H1 (cell line): ENCODE measurements around the gene SRGAP3. TPM values are rescaled to one million over a fixed set of nuclear protein-coding genes. Genes with fewer than 3 reads are reported as not detected.

Source experiments
- CTCF ChIA-PET: fragments of 300-600 bp; sonication (Branson Sonifier 250); formaldehyde crosslinking; loops from one replicate; lab custom pipeline; 2021; ENCODE audit not compliant: partially characterized antibody; lab: Charles Lee
- POLR2A ChIA-PET: fragments of 300-600 bp; sonication (Branson Sonifier 250); formaldehyde crosslinking; loops from one replicate; lab custom pipeline; 2021; ENCODE audit warnings: inconsistent platforms; ENCODE audit not compliant: partially characterized antibody; lab: Charles Lee
- DNase-seq, 2 experiments: peaks; one replicate each; pipeline versions ENCODE4 v3.0.0 to v3.0.0-alpha.2; 2010 to 2022; ENCODE audit warnings: low spot score in 2 of 2, low read depth in 1 of 2, mixed read lengths in 1 of 2
- FAIRE-seq: peaks from 2 replicates; lab custom pipeline; 2011; peaks lifted over from hg19 to GRCh38; lab: Jason Lieb, UNC
- H2AFZ ChIP-seq: 2 replicates; pipeline ENCODE4 v1.8.1; 2012; ENCODE audit warnings: low read length, inconsistent platforms
- H2AK5ac ChIP-seq: 2 replicates; pipeline ENCODE4 v1.6.1; 2013; ENCODE audit warnings: low read depth, low read length
- H2BK120ac ChIP-seq: replicated peaks from 2 replicates; pipeline ENCODE3; 2013; ENCODE audit warnings: low read depth, low read length, inconsistent platforms
- H2BK12ac ChIP-seq: 2 replicates; pipeline ENCODE4 v1.6.1; 2013; ENCODE audit warnings: low read depth, low read length
- H2BK15ac ChIP-seq: 2 replicates; pipeline ENCODE4 v1.6.1; 2013; ENCODE audit warnings: low read length
- H2BK20ac ChIP-seq: 2 replicates; pipeline ENCODE4 v1.6.1; 2013; ENCODE audit warnings: low read length
- H2BK5ac ChIP-seq: 2 replicates; pipeline ENCODE4 v1.6.1; 2013; ENCODE audit warnings: low read depth, low read length
- H3K14ac ChIP-seq: 2 replicates; pipeline ENCODE4 v1.6.1; 2013; ENCODE audit warnings: inconsistent platforms; ENCODE audit not compliant: insufficient read length
- H3K18ac ChIP-seq: 2 replicates; pipeline ENCODE4 v1.6.1; 2013; ENCODE audit warnings: low read length; ENCODE audit errors: extremely low read depth
- H3K23ac ChIP-seq: 2 replicates; pipeline ENCODE4 v1.6.1; 2013; ENCODE audit warnings: inconsistent platforms; ENCODE audit not compliant: insufficient read length
- H3K23me2 ChIP-seq: 2 replicates; pipeline ENCODE4 v1.6.1; 2013; ENCODE audit warnings: low read depth, low read length
- H3K27ac ChIP-seq: 2 replicates; pipeline ENCODE4 v1.6.1; 2011; ENCODE audit warnings: low read depth, low read length, inconsistent platforms
- H3K27me3 ChIP-seq, 4 experiments: replicated peaks in 1 of 4; 1 replicate in 1 of 4; 2 replicates in 3 of 4; pipeline versions ENCODE4 v1.6.1 to v1.8.1; 2011 to 2013; ENCODE audit warnings: low read length in 3 of 4, mild to moderate bottlenecking in 3 of 4, inconsistent platforms in 2 of 4, mixed read lengths in 2 of 4, moderate library complexity in 1 of 4; ENCODE audit not compliant: control insufficient read depth in 3 of 4, insufficient read depth in 3 of 4; ENCODE audit errors: extremely low read depth in 1 of 4
- H3K36me3 ChIP-seq, 4 experiments: 2 replicates each; pipeline versions ENCODE4 v1.6.1 to v1.8.1; 2011 to 2013; ENCODE audit warnings: mild to moderate bottlenecking in 4 of 4, low read length in 3 of 4, moderate library complexity in 2 of 4, control low read depth in 1 of 4, inconsistent platforms in 1 of 4; ENCODE audit not compliant: insufficient read depth in 4 of 4, control insufficient read depth in 2 of 4
- H3K4ac ChIP-seq: replicated peaks from 2 replicates; pipeline ENCODE3; 2013; ENCODE audit warnings: low read length, low read depth, mixed read lengths, inconsistent platforms; ENCODE audit not compliant: insufficient read length
- H3K4me1 ChIP-seq, 4 experiments: replicated peaks in 1 of 4; 1 replicate in 1 of 4; 2 replicates in 3 of 4; pipeline versions ENCODE4 v1.6.1 to v1.8.1; 2011 to 2013; ENCODE audit warnings: low read length in 3 of 4, inconsistent platforms in 2 of 4, mixed read lengths in 1 of 4; ENCODE audit not compliant: insufficient read depth in 4 of 4, control insufficient read depth in 3 of 4
- H3K4me2 ChIP-seq, 2 experiments: 2 replicates each; pipeline versions ENCODE4 v1.6.1 to v1.8.1; 2011 to 2013; ENCODE audit warnings: low read depth in 2 of 2, low read length in 2 of 2, control low read depth in 1 of 2, inconsistent platforms in 1 of 2, mild to moderate bottlenecking in 1 of 2; ENCODE audit not compliant: insufficient read depth in 1 of 2
- H3K4me3 ChIP-seq, 4 experiments: fragments of 200-600, 300-600 bp in 1 of 4; sonication (generic), shearing (Covaris generic), sonication (Bioruptor Twin) in 1 of 4; 2 replicates each; pipeline versions ENCODE4 v1.5.1 to v1.8.1; 2011 to 2016; ENCODE audit warnings: low read length in 4 of 4, low read depth in 3 of 4, control low read depth in 2 of 4, inconsistent platforms in 2 of 4, mild to moderate bottlenecking in 2 of 4, mixed read lengths in 1 of 4, moderate library complexity in 1 of 4; ENCODE audit not compliant: insufficient read depth in 2 of 4; ENCODE audit errors: extremely low read depth in 1 of 4
- H3K56ac ChIP-seq: replicated peaks from 2 replicates; pipeline ENCODE3; 2013; ENCODE audit warnings: low read depth, mild to moderate bottlenecking, mixed read lengths, low read length, inconsistent platforms; ENCODE audit not compliant: insufficient read length
- H3K79me1 ChIP-seq: 2 replicates; pipeline ENCODE4 v1.6.1; 2013; ENCODE audit warnings: low read depth, low read length, control low read depth
- H3K79me2 ChIP-seq, 2 experiments: 2 replicates each; pipeline versions ENCODE4 v1.6.1 to v1.8.1; 2012 to 2013; ENCODE audit warnings: low read length in 2 of 2, mild to moderate bottlenecking in 2 of 2, inconsistent platforms in 1 of 2; ENCODE audit not compliant: insufficient read depth in 2 of 2, control insufficient read depth in 1 of 2
- H3K9ac ChIP-seq, 4 experiments: replicated peaks in 1 of 4; 1 replicate in 1 of 4; 2 replicates in 3 of 4; pipeline versions ENCODE4 v1.6.1 to v1.8.1; 2011 to 2013; ENCODE audit warnings: low read depth in 3 of 4, low read length in 3 of 4, control low read depth in 2 of 4, mild to moderate bottlenecking in 2 of 4, moderate library complexity in 2 of 4, inconsistent platforms in 1 of 4; ENCODE audit errors: extremely low read depth in 1 of 4
- H3K9me3 ChIP-seq, 2 experiments: 2 replicates each; pipeline versions ENCODE4 v1.6.1 to v1.8.1; 2012 to 2013; ENCODE audit warnings: mild to moderate bottlenecking in 2 of 2, moderate library complexity in 2 of 2, control low read depth in 1 of 2, inconsistent platforms in 1 of 2, low read depth in 1 of 2, low read length in 1 of 2, mixed read lengths in 1 of 2; ENCODE audit not compliant: insufficient read depth in 2 of 2
- H4K20me1 ChIP-seq, 2 experiments: replicated peaks in 1 of 2; 2 replicates each; pipeline versions ENCODE3 to v1.8.1; 2011 to 2013; ENCODE audit warnings: inconsistent platforms in 2 of 2, low read length in 2 of 2, mild to moderate bottlenecking in 1 of 2; ENCODE audit not compliant: insufficient read depth in 2 of 2, control insufficient read depth in 1 of 2
- H4K5ac ChIP-seq: 2 replicates; pipeline ENCODE4 v1.6.1; 2013; ENCODE audit warnings: low read length, low read depth, mixed read lengths, inconsistent platforms; ENCODE audit not compliant: insufficient read length
- H4K8ac ChIP-seq: 2 replicates; pipeline ENCODE4 v1.8.0; 2013; ENCODE audit warnings: mild to moderate bottlenecking, moderate library complexity, low read length, inconsistent platforms; ENCODE audit not compliant: insufficient read depth; ENCODE audit errors: extremely low read depth
- H4K91ac ChIP-seq: replicated peaks from 2 replicates; pipeline ENCODE3; 2013; ENCODE audit warnings: low read length, mixed read lengths, inconsistent platforms; ENCODE audit not compliant: insufficient read length
- BACH1 ChIP-seq: IDR thresholded peaks from 2 replicates; pipeline ENCODE4 v1.6.1; 2012; ENCODE audit warnings: low read length, improper control_type of control experiment
- EZH2 ChIP-seq: fragments of 200-600 bp; sonication (generic); IDR thresholded peaks from 2 replicates; pipeline ENCODE4 v1.7.1; 2012; ENCODE audit warnings: low read depth, mild to moderate bottlenecking, moderate library complexity, low read length, inconsistent platforms; ENCODE audit not compliant: severe bottlenecking
- GABPA ChIP-seq: IDR thresholded peaks from 2 replicates; pipeline ENCODE4 v1.6.1; 2011; ENCODE audit warnings: mild to moderate bottlenecking, low read length, moderate library complexity, borderline replicate concordance; ENCODE audit not compliant: insufficient read depth
- JUND ChIP-seq: IDR thresholded peaks from 2 replicates; pipeline ENCODE4 v1.6.1; 2011; ENCODE audit warnings: mild to moderate bottlenecking, improper control_type of control experiment, low read length
- KDM1A ChIP-seq: fragments of 200-600, 300-600 bp; sonication (generic); IDR thresholded peaks from 2 replicates; pipeline ENCODE4 v1.7.1; 2016; ENCODE audit warnings: mild to moderate bottlenecking, low read length, borderline replicate concordance
- RBBP5 ChIP-seq: IDR thresholded peaks from 2 replicates; pipeline ENCODE4 v1.7.1; 2012; ENCODE audit warnings: low read depth, mild to moderate bottlenecking, inconsistent platforms, low read length, moderate library complexity, borderline replicate concordance
- SIN3A ChIP-seq, 2 experiments: IDR thresholded peaks in 1 of 2; conservative IDR thresholded peaks in 1 of 2; 2 replicates each; pipeline ENCODE4 v1.6.1; 2011 to 2012; ENCODE audit warnings: low read length in 2 of 2, improper control_type of control experiment in 1 of 2, low read depth in 1 of 2, mild to moderate bottlenecking in 1 of 2
- WGBS, 2 experiments: shearing (Covaris generic) in 1 of 2; methylation state at CpG; one replicate each; pipeline versions ENCODE4 v1.1.6 to v1.1.7; 2013 to 2015; ENCODE audit warnings: low lambda C conversion rate in 2 of 2, mixed read lengths in 2 of 2, inconsistent platforms in 1 of 2, low coverage in 1 of 2, missing lambda C conversion rate in 1 of 2; ENCODE audit not compliant: insufficient replicate concordance in 2 of 2, insufficient coverage in 1 of 2, insufficient read length in 1 of 2; ENCODE audit errors: extremely low coverage in 1 of 2, missing lambda C conversion rate in 1 of 2; 5-methylcytosine and 5-hydroxymethylcytosine counted together
- polyA plus RNA-seq, 7 experiments: library from polyadenylated mRNA; depleted of rRNA in 3 of 7; stranded (reverse) in 5 of 7; unstranded in 2 of 7; fragments of >200 nt in 5 of 7; fragments of 200-250 nt in 2 of 7; gene quantifications; 1 replicate in 5 of 7; 2 replicates in 1 of 7; 4 replicates in 1 of 7; pipeline versions ENCODE4 v1.2.1 to v1.2.3, GENCODE V29; 2011 to 2013; ENCODE audit warnings: missing spikeins in 2 of 7, mixed read lengths in 2 of 7
- total RNA-seq: library from RNA; stranded (reverse); fragmentation: NEBNext Ultra II Directional; extraction: Animal tissue kit (Norgen Biotek cat#: 25700); gene quantifications from 2 replicates; pipeline ENCODE4 v1.2.1, GENCODE V29; 2021

The SRGAP3 gene
- total and polyA plus RNA-seq, 2 of the 8 experiments (the other 6 are each of a cell fraction or from before 2014, with no cell fraction given): 5.8 to 11.4 TPM

DNA sequence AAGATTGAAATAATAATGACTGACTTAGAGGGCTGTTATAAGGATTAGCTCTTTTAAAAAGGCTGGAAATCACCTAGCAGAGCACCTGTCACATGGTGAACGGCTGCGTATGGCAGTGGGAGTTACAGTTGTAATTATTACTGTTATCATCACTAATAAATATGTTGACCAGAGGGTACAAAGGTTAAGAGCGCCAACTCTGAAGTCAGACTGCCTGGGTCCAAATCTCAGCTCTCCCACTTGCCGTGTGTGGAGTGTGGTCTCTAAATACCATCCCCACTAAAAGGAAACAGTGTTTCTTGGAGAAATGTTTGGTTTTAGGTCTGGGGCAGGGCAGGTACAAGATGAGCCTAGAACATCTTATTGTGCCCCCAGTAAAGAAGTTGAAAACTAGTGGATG is 280.2 kb downstream of the SRGAP3 start:
- Histone ChIP-seq H3K4me2 (no peak overlapping the region), H3K79me2 (no peaks in the 10 kb centered on the region), H3K36me3 (no peaks in the 10 kb centered on the region), H3K56ac (no peak overlapping the region), H4K20me1 (no peaks in the 10 kb centered on the region), H2BK15ac (no peak overlapping the region), H4K91ac (no peak overlapping the region), H2AFZ (no peak overlapping the region), H3K23ac (no peak overlapping the region), H3K79me1 (no peaks in the 10 kb centered on the region; the same call in 1 of the 2 replicates), H4K8ac (no peak overlapping the region), H3K23me2 (no peaks in the 10 kb centered on the region; the same call in 1 of the 2 replicates), H3K9me3 (no peaks in the 10 kb centered on the region), H3K27me3 (peaks cover 0 to 2% (median 0%) of the 10 kb centered on the region in 4 experiments; a peak in 1 of 7 replicates), H2AK5ac (no peak overlapping the region), H3K14ac (no peak overlapping the region), H3K9ac (no peak overlapping the region), H2BK12ac (no peak overlapping the region), H3K4ac (no peak overlapping the region), H3K4me3 (no peak overlapping the region), H4K5ac (no peak overlapping the region), H2BK120ac (no peak overlapping the region), H3K18ac (no peak overlapping the region), H2BK20ac (no peak overlapping the region), H3K4me1 (peaks cover 0 to 6% (median 4%) of the 10 kb centered on the region in 4 experiments; a peak in 4 of 7 replicates), H2BK5ac (no peak overlapping the region), H3K27ac (no peak overlapping the region)
- ChIA-PET POLR2A (interaction anchor here (0.6 kb wide), 1 partner anchor 452 kb away, joined by 3 read pairs; no protein-coding TSS in a partner anchor), CTCF (interaction anchor here (0.6 to 13.2 kb wide), 14 partner anchors 7 to 1120 kb away, joined by 3 to 176 read pairs (median 4); no protein-coding TSS in a partner anchor)
- TF ChIP-seq JUND (no peak), SIN3A (conservative IDR thresholded peaks at IDR 0.05 in 1 of 2, IDR thresholded peaks at IDR 0.05 in 1 of 2; ENCODE audit: low read depth in 1 of 2, low read length in 2 of 2) (no peak), RBBP5 (no peak), KDM1A (no peak), EZH2 (no peak), BACH1 (no peak), GABPA (no peak)
- FAIRE-seq (no peak), DNase-seq (no peak)
- WGBS, 2 experiments: 91% methylated on average over 4 of the region's 4 CpGs; no CpG with 5 or more reads in 1 of the 2 experiments
